DOHH2 (cell line): ENCODE results near the gene PRKN.

Source experiments
- H3F3A ChIP-seq: fragments of 200-600 bp; sonication (generic), shearing (Covaris generic); 2 replicates; pipeline ENCODE4 v1.6.0; 2016; ENCODE audit warnings: antibody characterized with exemption, mild to moderate bottlenecking; ENCODE audit not compliant: control insufficient read depth, insufficient read depth
- H3K27ac ChIP-seq: fragments of 200-600 bp; sonication (generic); 2 replicates; pipeline ENCODE4 v1.5.1; 2014; ENCODE audit warnings: low read depth, mild to moderate bottlenecking, low read length, moderate library complexity
- H3K27me3 ChIP-seq: fragments of 200-600 bp; sonication (generic); 2 replicates; pipeline ENCODE4 v1.6.1; 2014; ENCODE audit warnings: mild to moderate bottlenecking, low read length, mixed read lengths; ENCODE audit not compliant: control insufficient read depth
- H3K36me3 ChIP-seq: fragments of 200-600 bp; sonication (generic); 2 replicates; pipeline ENCODE4 v1.6.1; 2014; ENCODE audit warnings: mild to moderate bottlenecking, low read length, moderate library complexity, mixed read lengths; ENCODE audit not compliant: control insufficient read depth
- H3K4me1 ChIP-seq: fragments of 200-600 bp; sonication (generic); 2 replicates; pipeline ENCODE4 v1.6.1; 2014; ENCODE audit warnings: mild to moderate bottlenecking, low read length, mixed read lengths; ENCODE audit not compliant: control insufficient read depth
- H3K4me2 ChIP-seq: fragments of 200-600 bp; sonication (generic); 2 replicates; pipeline ENCODE4 v1.6.0; 2014; ENCODE audit warnings: mild to moderate bottlenecking, low read length, moderate library complexity
- H3K4me3 ChIP-seq: fragments of 200-600 bp; sonication (generic); 2 replicates; pipeline ENCODE4 v1.5.1; 2014; ENCODE audit warnings: mild to moderate bottlenecking, low read length, mixed read lengths
- H3K79me2 ChIP-seq: fragments of 200-600 bp; sonication (generic); 2 replicates; pipeline ENCODE4 v1.6.1; 2014; ENCODE audit warnings: mild to moderate bottlenecking, low read length, mixed read lengths; ENCODE audit not compliant: control insufficient read depth
- H3K9me2 ChIP-seq: fragments of 200-600 bp; sonication (generic); replicated peaks from 2 replicates; pipeline ENCODE4 v1.6.1; 2014; ENCODE audit warnings: mild to moderate bottlenecking, low read length, mixed read lengths; ENCODE audit not compliant: control insufficient read depth
- H3K9me3 ChIP-seq: fragments of 200-600 bp; sonication (generic); 2 replicates; pipeline ENCODE4 v1.6.1; 2014; ENCODE audit warnings: antibody characterized with exemption, low read length, mixed read lengths; ENCODE audit not compliant: control insufficient read depth, insufficient read depth
- H4K20me1 ChIP-seq: fragments of 200-600 bp; sonication (generic); 2 replicates; pipeline ENCODE4 v1.6.0; 2014; ENCODE audit warnings: low read depth, mild to moderate bottlenecking, antibody characterized with exemption, low read length, moderate library complexity; ENCODE audit not compliant: control insufficient read depth, insufficient read depth
- CTCF ChIP-seq: fragments of 200-600 bp; sonication (generic); IDR thresholded peaks from one replicate; pipeline ENCODE4 v1.5.1; 2014; ENCODE audit warnings: antibody characterized with exemption, mild to moderate bottlenecking, low read depth, low read length; ENCODE audit not compliant: poor library complexity, severe bottlenecking
- EZH2phosphoT487 ChIP-seq: fragments of 200-600 bp; sonication (generic); IDR thresholded peaks from 2 replicates; pipeline ENCODE4 v1.6.1; 2017; ENCODE audit warnings: borderline replicate concordance, mild to moderate bottlenecking, antibody characterized with exemption, low read length, moderate library complexity, mixed read lengths

Gene PRKN

GRCh38 chr6:162369091-162369490 lies 358.5 kb downstream of the PRKN start:
- no peak for TF ChIP-seq CTCF
- TF ChIP-seq EZH2phosphoT487, result no peak

GRCh38 chr6:162364488-162364887 lies 363.1 kb downstream of the PRKN start:
- TF ChIP-seq CTCF (no peak), EZH2phosphoT487 (no peak)
- Histone ChIP-seq H3K9me2 (no peaks in the 10 kb centered on the region), H3K9me3 (no peaks in the 10 kb centered on the region), H4K20me1 (no peaks in the 10 kb centered on the region), H3F3A (no peaks in the 10 kb centered on the region), H3K4me1 (no peaks in the 10 kb centered on the region), H3K79me2 (no peaks in the 10 kb centered on the region), H3K4me3 (no peak overlapping the region), H3K4me2 (no peak overlapping the region), H3K36me3 (no peaks in the 10 kb centered on the region), H3K27ac (no peak overlapping the region), H3K27me3 (no peaks in the 10 kb centered on the region)

More at GRCh38 chr6:162369091-162369490, 358.5 kb downstream of the PRKN start:
- Histone ChIP-seq H3K27ac (no peak overlapping the region), H3K36me3 (no peaks in the 10 kb centered on the region), H3K4me3 (no peak overlapping the region), H3K4me2 (no peak overlapping the region), H3K9me2 (no peaks in the 10 kb centered on the region), H3K79me2 (no peaks in the 10 kb centered on the region), H3K4me1 (no peaks in the 10 kb centered on the region), H3K27me3 (no peaks in the 10 kb centered on the region), H3F3A (no peaks in the 10 kb centered on the region), H4K20me1 (no peaks in the 10 kb centered on the region), H3K9me3 (0 out of 2 replicates have a peak, but pooled peaks cover 2% of the 10 kb centered on the region)

GRCh38 chr6:162363757-162364156 lies 363.8 kb downstream of the PRKN start:
- H3K9me3 ChIP-seq, result no peaks in the 10 kb centered on the region
- H4K20me1 ChIP-seq, result no peaks in the 10 kb centered on the region
- H3K27me3 ChIP-seq, result no peaks in the 10 kb centered on the region
- H3K36me3 ChIP-seq, result no peaks in the 10 kb centered on the region
- no peaks in the 10 kb centered on the region for H3F3A ChIP-seq
- no peak overlapping the region for H3K27ac ChIP-seq
- no peaks in the 10 kb centered on the region for H3K4me1 ChIP-seq
- no peaks in the 10 kb centered on the region for H3K79me2 ChIP-seq
- TF ChIP-seq CTCF, result no peak
- H3K4me2 ChIP-seq, result no peak overlapping the region
- no peak overlapping the region for H3K4me3 ChIP-seq
- H3K9me2 ChIP-seq, result no peaks in the 10 kb centered on the region
